ENCODE results near the gene RET. TPM values are rescaled to one million over a fixed set of nuclear protein-coding genes. Genes with fewer than 3 reads are reported as not detected.

RET gene
- total and polyA plus RNA-seq, 2 of the 13 experiments (the other 11 are each of a cell fraction or from before 2014, with no cell fraction given) = 0.02 TPM; not detected in 1

- CTCF ChIA-PET (ENCODE audit: low intra/inter-chr PET ratio, low total read pairs) = no interaction called here
- Histone ChIP-seq H4K20me1 (ENCODE audit: insufficient read depth, low read length) (no peaks in the 10 kb centered on the region), H3K27me3 (ENCODE audit: control insufficient read depth in 1 of 2, insufficient read depth in 2 of 2, low read length in 2 of 2) (peaks cover 6 to 30% of the 10 kb centered on the region in 2 experiments; a peak in 3 of 5 replicates), H3K4me1 (ENCODE audit: insufficient read depth, low read length) (no peaks in the 10 kb centered on the region), H2AFZ (ENCODE audit: low read length) (no peak overlapping the region), H3K9ac (ENCODE audit: insufficient read depth, low read depth, low read length) (no peak overlapping the region), H3K36me3 (replicated peaks in 1 of 2; ENCODE audit: control insufficient read depth in 1 of 2, insufficient read depth in 2 of 2, low read length in 2 of 2) (no peaks in the 10 kb centered on the region), H3K4me3 (replicated peaks in 1 of 3; ENCODE audit: insufficient read depth in 1 of 3, low read depth in 2 of 3, low read length in 3 of 3) (no peak overlapping the region), H3K4me2 (ENCODE audit: low read depth, low read length) (no peak overlapping the region), H3K9me3 (ENCODE audit: low read length) (no peaks in the 10 kb centered on the region), H3K27ac (ENCODE audit: extremely low read length, insufficient read depth, low read length) (no peak overlapping the region), H3K79me2 (ENCODE audit: insufficient read depth, low read length) (no peaks in the 10 kb centered on the region)
- no TSS peak for BruUV-seq (replicated peaks)
- no peak for DNase-seq (ENCODE audit: low spot score)
- in situ Hi-C loops (cut with HindIII; ENCODE audit: extremely low pct_ligation_motif_present, low pct_unique_long_range_greater_than_20kb) (no loop called here), intact Hi-C loops (cut with micrococcal nuclease; ENCODE audit: unreplicated experiment) (no loop called here)
- TF ChIP-seq ZNF138 (CRISPR knock-in tag; IDR thresholded peaks at IDR 0.05; ENCODE audit: low read depth) (no peak), CEBPZ (IDR thresholded peaks at IDR 0.05; ENCODE audit: low read length) (no peak), TGIF2 (CRISPR knock-in tag; IDR thresholded peaks at IDR 0.05) (no peak), MIXL1 (CRISPR knock-in tag; IDR thresholded peaks at IDR 0.05) (no peak), SOX13 (IDR thresholded peaks at IDR 0.05) (no peak), SOX13 (CRISPR knock-in tag; conservative IDR thresholded peaks at IDR 0.05 in 1 of 2, IDR thresholded peaks at IDR 0.05 in 1 of 2) (no peak), U2AF2 (IDR thresholded peaks at IDR 0.05; ENCODE audit: low read depth, low read length) (no peak), GATA4 (IDR thresholded peaks at IDR 0.05; ENCODE audit: borderline replicate concordance, low read depth) (no peak), SIN3B (IDR thresholded peaks at IDR 0.05; ENCODE audit: low read length) (no peak), ZNF800 (CRISPR knock-in tag; IDR thresholded peaks at IDR 0.05) (no peak)
- 3% methylated on average over 3 of the region's 9 CpGs for WGBS (ENCODE audit: low lambda C conversion rate)
- no peak for ATAC-seq
- POLR2A ChIA-PET = no interaction called here
- no peak for FAIRE-seq
These were observed 33.5 kb upstream of the RET start for GRCh38 chr10:43043342-43043772.

Data from HepG2 (cell line).